Fibroblast of lung (primary cell): ENCODE data around the gene VAPB. TPM values are rescaled to one million over a fixed set of nuclear protein-coding genes. Genes with fewer than 3 reads are reported as not detected.

Source experiments
- DNase-seq, 2 donors: peaks; one replicate each; pipeline versions ENCODE4 v3.0.0 to v3.0.0-alpha.2; 2010; ENCODE audit warnings: low read depth in 2 of 2
- H2AFZ ChIP-seq: 2 replicates; pipeline ENCODE4 v1.5.1; 2012; ENCODE audit warnings: low read length, control low read depth, inconsistent platforms
- H3K27ac ChIP-seq: 2 replicates; pipeline ENCODE4 v1.5.1; 2011; ENCODE audit warnings: low read length, control low read depth; ENCODE audit not compliant: insufficient read depth
- H3K27me3 ChIP-seq: 2 replicates; pipeline ENCODE4 v1.5.1; 2011; ENCODE audit warnings: mild to moderate bottlenecking, low read length; ENCODE audit not compliant: control insufficient read depth, insufficient read depth
- H3K36me3 ChIP-seq: 2 replicates; pipeline ENCODE4 v1.5.1; 2011; ENCODE audit warnings: low read length; ENCODE audit not compliant: control insufficient read depth, insufficient read depth
- H3K4me1 ChIP-seq: 2 replicates; pipeline ENCODE4 v1.5.1; 2011; ENCODE audit warnings: low read length; ENCODE audit not compliant: control insufficient read depth, insufficient read depth; ENCODE audit errors: extremely low read depth
- H3K4me2 ChIP-seq: 2 replicates; pipeline ENCODE4 v1.5.1; 2011; ENCODE audit warnings: low read length, control low read depth; ENCODE audit not compliant: insufficient read depth; ENCODE audit errors: extremely low read depth
- H3K4me3 ChIP-seq, 4 experiments: fragments of 200-600 bp in 1 of 4; sonication (generic) in 1 of 4; replicated peaks in 1 of 4; 2 replicates each; pipeline ENCODE4 v1.5.1; 2011 to 2016; ENCODE audit warnings: low read length in 4 of 4, low read depth in 3 of 4, mild to moderate bottlenecking in 3 of 4, control low read depth in 2 of 4, inconsistent platforms in 1 of 4, mixed read lengths in 1 of 4; ENCODE audit not compliant: insufficient read depth in 1 of 4; ENCODE audit errors: control extremely low read depth in 1 of 4
- H3K79me2 ChIP-seq: 2 replicates; pipeline ENCODE4 v1.5.1; 2012; ENCODE audit warnings: mild to moderate bottlenecking, low read length, inconsistent platforms; ENCODE audit not compliant: control insufficient read depth, insufficient read depth
- H3K9ac ChIP-seq: 2 replicates; pipeline ENCODE4 v1.5.1; 2011; ENCODE audit warnings: mild to moderate bottlenecking, low read length, control low read depth; ENCODE audit not compliant: insufficient read depth
- H3K9me3 ChIP-seq: 2 replicates; pipeline ENCODE4 v1.5.1; 2012; ENCODE audit warnings: low read depth, low read length; ENCODE audit not compliant: control insufficient read depth, insufficient read depth
- H4K20me1 ChIP-seq: 2 replicates; pipeline ENCODE4 v1.5.1; 2011; ENCODE audit warnings: low read length; ENCODE audit not compliant: control insufficient read depth, insufficient read depth; ENCODE audit errors: extremely low read depth
- EZH2 ChIP-seq: IDR thresholded peaks from 2 replicates; pipeline ENCODE4 v1.5.1; 2012; ENCODE audit warnings: low read length, control low read depth, mild to moderate bottlenecking; ENCODE audit errors: missing control alignments
- polyA plus RNA-seq, 2 donors: library from polyadenylated mRNA; depleted of rRNA in 1 of 2; stranded (reverse) in 1 of 2; unstranded in 1 of 2; fragments of >200 nt; gene quantifications; 2 replicates each; pipeline ENCODE4 v1.2.1, GENCODE V29; 2011 to 2012; ENCODE audit warnings: missing spikeins in 1 of 2
- total RNA-seq: library from RNA; depleted of rRNA; stranded (reverse); fragments of >200 nt; gene quantifications from 2 replicates; pipeline ENCODE4 v1.2.1, GENCODE V29; 2014
- TF ChIP-seq, protein P1 (sequence below), 2 donors: IDR thresholded peaks in 1 of 2; conservative IDR thresholded peaks in 1 of 2; 1 replicate in 1 of 2; 2 replicates in 1 of 2; pipeline ENCODE4 v1.5.1; 2011 to 2012; ENCODE audit warnings: low read length in 2 of 2, control low read depth in 1 of 2, inconsistent platforms in 1 of 2, low read depth in 1 of 2, mild to moderate bottlenecking in 1 of 2

The VAPB gene
- total and polyA plus RNA-seq, 2 donors (not counting 1 experiment from before 2014, with no cell fraction given), result 13.0 to 43.7 TPM

DNA sequence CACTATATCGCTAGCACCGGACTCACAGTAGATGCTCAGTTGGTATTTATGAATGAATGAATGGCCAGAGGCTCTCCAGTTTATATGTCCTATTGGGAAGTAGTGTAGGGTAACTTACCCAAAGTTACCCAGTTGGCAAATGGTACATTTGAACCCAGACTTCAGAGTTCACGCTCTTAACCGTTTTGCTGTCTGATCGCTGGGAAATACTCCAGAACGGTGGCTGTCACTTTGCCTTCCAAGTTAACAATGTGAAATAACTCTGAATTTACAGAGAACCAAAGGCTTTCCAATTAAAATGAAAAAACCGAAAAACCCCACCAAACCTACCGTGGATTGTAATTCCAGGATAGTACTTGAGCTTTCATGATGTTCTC is 1.6 kb downstream of the VAPB start:
- TF ChIP-seq, protein P1, sequence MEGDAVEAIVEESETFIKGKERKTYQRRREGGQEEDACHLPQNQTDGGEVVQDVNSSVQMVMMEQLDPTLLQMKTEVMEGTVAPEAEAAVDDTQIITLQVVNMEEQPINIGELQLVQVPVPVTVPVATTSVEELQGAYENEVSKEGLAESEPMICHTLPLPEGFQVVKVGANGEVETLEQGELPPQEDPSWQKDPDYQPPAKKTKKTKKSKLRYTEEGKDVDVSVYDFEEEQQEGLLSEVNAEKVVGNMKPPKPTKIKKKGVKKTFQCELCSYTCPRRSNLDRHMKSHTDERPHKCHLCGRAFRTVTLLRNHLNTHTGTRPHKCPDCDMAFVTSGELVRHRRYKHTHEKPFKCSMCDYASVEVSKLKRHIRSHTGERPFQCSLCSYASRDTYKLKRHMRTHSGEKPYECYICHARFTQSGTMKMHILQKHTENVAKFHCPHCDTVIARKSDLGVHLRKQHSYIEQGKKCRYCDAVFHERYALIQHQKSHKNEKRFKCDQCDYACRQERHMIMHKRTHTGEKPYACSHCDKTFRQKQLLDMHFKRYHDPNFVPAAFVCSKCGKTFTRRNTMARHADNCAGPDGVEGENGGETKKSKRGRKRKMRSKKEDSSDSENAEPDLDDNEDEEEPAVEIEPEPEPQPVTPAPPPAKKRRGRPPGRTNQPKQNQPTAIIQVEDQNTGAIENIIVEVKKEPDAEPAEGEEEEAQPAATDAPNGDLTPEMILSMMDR (conservative IDR thresholded peaks at IDR 0.05 in 1 of 2, IDR thresholded peaks at IDR 0.05 in 1 of 2; ENCODE audit: low read depth in 1 of 2, low read length in 2 of 2), result no peak
- no peak for TF ChIP-seq EZH2
- peaks cover 63% of the 10 kb centered on the region for H3K79me2 ChIP-seq
- no peak for DNase-seq
- H3K9me3 ChIP-seq, result no peaks in the 10 kb centered on the region
- no peaks in the 10 kb centered on the region for H4K20me1 ChIP-seq
- H3K9ac ChIP-seq, result no peak overlapping the region
- H3K4me1 ChIP-seq, result no peaks in the 10 kb centered on the region
- no peak overlapping the region for H3K27ac ChIP-seq
- peak overlapping the region; percentile 97 for H3K4me2 ChIP-seq
- H3K27me3 ChIP-seq, result no peaks in the 10 kb centered on the region
- peak overlapping the region in 3 of 4 experiments; percentile 86 to 94 (median 90) for H3K4me3 ChIP-seq
- no peak overlapping the region for H2AFZ ChIP-seq
- H3K36me3 ChIP-seq, result peaks cover 2% of the 10 kb centered on the region

DNA sequence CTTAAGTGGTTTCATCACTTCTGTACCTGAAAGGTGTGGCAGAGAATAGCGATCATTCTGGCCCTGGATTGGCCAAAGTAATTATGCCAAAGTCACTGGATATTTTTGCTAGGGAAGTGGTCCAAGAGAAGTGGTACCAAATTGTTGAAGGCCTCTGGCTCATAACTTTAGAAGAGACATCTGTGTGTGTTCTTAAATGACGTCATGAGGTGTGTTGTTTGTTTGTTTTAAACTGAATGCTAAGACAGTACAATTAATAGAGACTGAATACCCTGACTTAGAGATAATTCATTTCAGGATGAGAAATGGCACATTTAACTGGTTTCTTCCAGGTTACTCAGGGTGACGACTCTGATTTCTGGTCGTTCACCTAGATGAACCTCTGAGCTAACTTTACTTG is 3.3 kb downstream of the VAPB start:
- Histone ChIP-seq H3K4me1 (no peaks in the 10 kb centered on the region), H3K27me3 (no peaks in the 10 kb centered on the region), H3K4me2 (no peak overlapping the region), H3K4me3 (no peak overlapping the region), H3K9ac (no peak overlapping the region), H3K79me2 (peaks cover 79% of the 10 kb centered on the region), H3K36me3 (peaks cover 2% of the 10 kb centered on the region), H4K20me1 (no peaks in the 10 kb centered on the region), H3K9me3 (no peaks in the 10 kb centered on the region), H3K27ac (no peak overlapping the region), H2AFZ (no peak overlapping the region)
- TF ChIP-seq EZH2, result no peak
- TF ChIP-seq, protein P1 (conservative IDR thresholded peaks at IDR 0.05 in 1 of 2, IDR thresholded peaks at IDR 0.05 in 1 of 2; ENCODE audit: low read depth in 1 of 2, low read length in 2 of 2), result no peak
- DNase-seq, result no peak

DNA sequence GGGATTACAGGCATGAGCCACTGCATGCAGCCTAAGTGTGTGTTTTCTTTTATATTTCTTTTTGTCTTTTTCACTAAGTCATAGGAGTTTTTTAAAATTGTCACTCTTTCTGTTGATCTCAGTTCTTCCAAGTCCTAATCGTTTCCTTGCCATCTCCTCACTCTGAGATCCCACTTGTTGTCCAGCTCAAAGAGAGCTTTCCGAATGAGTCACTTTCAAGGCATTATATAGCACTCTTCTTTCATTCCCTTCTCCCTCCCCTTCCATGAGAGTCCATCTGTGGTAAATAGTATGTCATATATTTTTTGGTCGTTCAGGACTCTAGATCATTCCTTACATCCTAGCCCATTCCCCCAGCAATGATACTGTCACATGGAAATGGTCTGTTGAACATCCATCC is 4.3 kb downstream of the VAPB start:
- no peaks in the 10 kb centered on the region for H4K20me1 ChIP-seq
- peak in 1 of 2 donors; percentile 54 for DNase-seq
- no peak overlapping the region for H3K4me3 ChIP-seq
- no peaks in the 10 kb centered on the region for H3K4me1 ChIP-seq
- no peak overlapping the region for H2AFZ ChIP-seq
- peaks cover 89% of the 10 kb centered on the region for H3K79me2 ChIP-seq
- H3K4me2 ChIP-seq, result no peak overlapping the region
- H3K27ac ChIP-seq, result no peak overlapping the region
- no peak for TF ChIP-seq EZH2
- TF ChIP-seq, protein P1 (conservative IDR thresholded peaks at IDR 0.05 in 1 of 2, IDR thresholded peaks at IDR 0.05 in 1 of 2; ENCODE audit: low read depth in 1 of 2, low read length in 2 of 2), result no peak
- peaks cover 2% of the 10 kb centered on the region for H3K36me3 ChIP-seq
- H3K9ac ChIP-seq, result no peak overlapping the region
- H3K27me3 ChIP-seq, result no peaks in the 10 kb centered on the region
- no peaks in the 10 kb centered on the region for H3K9me3 ChIP-seq
